DOHH2 (cell line): Measurements from ENCODE around the gene CAPZA1.

Experiments used
- H3F3A ChIP-seq: fragments of 200-600 bp; sonication (generic), shearing (Covaris generic); 2 replicates; pipeline ENCODE4 v1.6.0; 2016; ENCODE audit warnings: antibody characterized with exemption, mild to moderate bottlenecking; ENCODE audit not compliant: control insufficient read depth, insufficient read depth
- H3K27ac ChIP-seq: fragments of 200-600 bp; sonication (generic); 2 replicates; pipeline ENCODE4 v1.5.1; 2014; ENCODE audit warnings: low read depth, mild to moderate bottlenecking, low read length, moderate library complexity
- H3K27me3 ChIP-seq: fragments of 200-600 bp; sonication (generic); 2 replicates; pipeline ENCODE4 v1.6.1; 2014; ENCODE audit warnings: mild to moderate bottlenecking, low read length, mixed read lengths; ENCODE audit not compliant: control insufficient read depth
- H3K36me3 ChIP-seq: fragments of 200-600 bp; sonication (generic); 2 replicates; pipeline ENCODE4 v1.6.1; 2014; ENCODE audit warnings: mild to moderate bottlenecking, low read length, moderate library complexity, mixed read lengths; ENCODE audit not compliant: control insufficient read depth
- H3K4me1 ChIP-seq: fragments of 200-600 bp; sonication (generic); 2 replicates; pipeline ENCODE4 v1.6.1; 2014; ENCODE audit warnings: mild to moderate bottlenecking, low read length, mixed read lengths; ENCODE audit not compliant: control insufficient read depth
- H3K4me2 ChIP-seq: fragments of 200-600 bp; sonication (generic); 2 replicates; pipeline ENCODE4 v1.6.0; 2014; ENCODE audit warnings: mild to moderate bottlenecking, low read length, moderate library complexity
- H3K4me3 ChIP-seq: fragments of 200-600 bp; sonication (generic); 2 replicates; pipeline ENCODE4 v1.5.1; 2014; ENCODE audit warnings: mild to moderate bottlenecking, low read length, mixed read lengths
- H3K79me2 ChIP-seq: fragments of 200-600 bp; sonication (generic); 2 replicates; pipeline ENCODE4 v1.6.1; 2014; ENCODE audit warnings: mild to moderate bottlenecking, low read length, mixed read lengths; ENCODE audit not compliant: control insufficient read depth
- H3K9me2 ChIP-seq: fragments of 200-600 bp; sonication (generic); replicated peaks from 2 replicates; pipeline ENCODE4 v1.6.1; 2014; ENCODE audit warnings: mild to moderate bottlenecking, low read length, mixed read lengths; ENCODE audit not compliant: control insufficient read depth
- H3K9me3 ChIP-seq: fragments of 200-600 bp; sonication (generic); 2 replicates; pipeline ENCODE4 v1.6.1; 2014; ENCODE audit warnings: antibody characterized with exemption, low read length, mixed read lengths; ENCODE audit not compliant: control insufficient read depth, insufficient read depth
- H4K20me1 ChIP-seq: fragments of 200-600 bp; sonication (generic); 2 replicates; pipeline ENCODE4 v1.6.0; 2014; ENCODE audit warnings: low read depth, mild to moderate bottlenecking, antibody characterized with exemption, low read length, moderate library complexity; ENCODE audit not compliant: control insufficient read depth, insufficient read depth
- EZH2phosphoT487 ChIP-seq: fragments of 200-600 bp; sonication (generic); IDR thresholded peaks from 2 replicates; pipeline ENCODE4 v1.6.1; 2017; ENCODE audit warnings: borderline replicate concordance, mild to moderate bottlenecking, antibody characterized with exemption, low read length, moderate library complexity, mixed read lengths
- TF ChIP-seq, protein P1 (sequence below): fragments of 200-600 bp; sonication (generic); IDR thresholded peaks from one replicate; pipeline ENCODE4 v1.5.1; 2014; ENCODE audit warnings: antibody characterized with exemption, mild to moderate bottlenecking, low read depth, low read length; ENCODE audit not compliant: poor library complexity, severe bottlenecking

CAPZA1 gene

DNA sequence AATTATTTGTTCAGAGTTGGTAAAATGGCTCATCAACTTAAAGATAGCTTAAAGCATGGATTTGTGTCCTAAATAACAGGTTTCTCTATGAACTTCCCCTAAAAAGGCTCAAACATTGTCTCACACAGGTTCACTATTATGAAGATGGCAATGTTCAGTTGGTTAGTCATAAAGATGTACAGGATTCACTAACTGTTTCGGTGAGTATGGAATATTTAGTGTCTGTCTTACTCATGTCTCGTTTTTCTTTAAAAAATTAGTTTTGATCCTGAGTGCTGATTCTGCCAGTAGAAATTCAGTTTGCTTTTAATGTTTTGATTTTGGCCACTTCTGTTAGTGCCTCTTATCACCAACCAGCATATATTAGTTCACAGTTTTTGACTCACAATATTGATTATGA is 47.3 kb downstream of the CAPZA1 start:
- Histone ChIP-seq H3K4me3 (no peak overlapping the region), H3K9me2 (no peaks in the 10 kb centered on the region), H3F3A (peaks cover 18% of the 10 kb centered on the region), H3K9me3 (no peaks in the 10 kb centered on the region), H3K4me2 (no peak overlapping the region), H3K4me1 (peaks cover 11% of the 10 kb centered on the region; the same call in 1 of the 2 replicates), H3K36me3 (peaks cover 92% of the 10 kb centered on the region), H4K20me1 (no peaks in the 10 kb centered on the region), H3K27ac (no peak overlapping the region), H3K27me3 (no peaks in the 10 kb centered on the region), H3K79me2 (no peaks in the 10 kb centered on the region)
- no peak for TF ChIP-seq EZH2phosphoT487
- TF ChIP-seq, protein P1, sequence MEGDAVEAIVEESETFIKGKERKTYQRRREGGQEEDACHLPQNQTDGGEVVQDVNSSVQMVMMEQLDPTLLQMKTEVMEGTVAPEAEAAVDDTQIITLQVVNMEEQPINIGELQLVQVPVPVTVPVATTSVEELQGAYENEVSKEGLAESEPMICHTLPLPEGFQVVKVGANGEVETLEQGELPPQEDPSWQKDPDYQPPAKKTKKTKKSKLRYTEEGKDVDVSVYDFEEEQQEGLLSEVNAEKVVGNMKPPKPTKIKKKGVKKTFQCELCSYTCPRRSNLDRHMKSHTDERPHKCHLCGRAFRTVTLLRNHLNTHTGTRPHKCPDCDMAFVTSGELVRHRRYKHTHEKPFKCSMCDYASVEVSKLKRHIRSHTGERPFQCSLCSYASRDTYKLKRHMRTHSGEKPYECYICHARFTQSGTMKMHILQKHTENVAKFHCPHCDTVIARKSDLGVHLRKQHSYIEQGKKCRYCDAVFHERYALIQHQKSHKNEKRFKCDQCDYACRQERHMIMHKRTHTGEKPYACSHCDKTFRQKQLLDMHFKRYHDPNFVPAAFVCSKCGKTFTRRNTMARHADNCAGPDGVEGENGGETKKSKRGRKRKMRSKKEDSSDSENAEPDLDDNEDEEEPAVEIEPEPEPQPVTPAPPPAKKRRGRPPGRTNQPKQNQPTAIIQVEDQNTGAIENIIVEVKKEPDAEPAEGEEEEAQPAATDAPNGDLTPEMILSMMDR, result no peak

DNA sequence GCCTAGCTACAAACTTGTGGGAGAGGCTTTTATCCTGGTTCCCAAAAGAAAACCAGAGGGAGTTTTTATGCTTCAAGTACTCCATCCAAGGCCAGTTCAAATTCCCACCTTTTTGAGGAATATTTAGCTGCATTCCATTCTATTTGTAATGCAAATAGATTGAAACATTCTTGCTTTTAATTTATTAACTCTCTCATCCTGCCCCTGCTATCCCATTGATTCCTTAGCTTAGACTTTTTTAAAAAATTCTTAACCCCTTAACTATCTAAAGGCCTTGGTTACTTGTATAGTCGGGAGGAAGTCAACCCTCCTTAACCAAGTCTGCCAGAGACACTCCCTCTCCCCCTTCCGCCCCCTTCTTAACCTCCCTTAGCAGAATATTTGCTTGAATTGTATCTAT is 52.4 kb downstream of the CAPZA1 start:
- H3K4me3 ChIP-seq, result no peak overlapping the region
- no peak overlapping the region for H3K4me2 ChIP-seq
- TF ChIP-seq EZH2phosphoT487, result no peak
- TF ChIP-seq, protein P1, result no peak
- no peaks in the 10 kb centered on the region for H3K79me2 ChIP-seq
- H3K27ac ChIP-seq, result no peak overlapping the region
- peaks cover 36% of the 10 kb centered on the region for H3F3A ChIP-seq
- no peaks in the 10 kb centered on the region for H3K9me2 ChIP-seq
- H3K9me3 ChIP-seq, result no peaks in the 10 kb centered on the region
- H3K36me3 ChIP-seq, result peaks cover 54% of the 10 kb centered on the region
- H4K20me1 ChIP-seq, result peaks cover 4% of the 10 kb centered on the region; the same call in 1 of the 2 replicates
- peaks cover 50% of the 10 kb centered on the region for H3K4me1 ChIP-seq
- peaks cover 11% of the 10 kb centered on the region for H3K27me3 ChIP-seq

DNA sequence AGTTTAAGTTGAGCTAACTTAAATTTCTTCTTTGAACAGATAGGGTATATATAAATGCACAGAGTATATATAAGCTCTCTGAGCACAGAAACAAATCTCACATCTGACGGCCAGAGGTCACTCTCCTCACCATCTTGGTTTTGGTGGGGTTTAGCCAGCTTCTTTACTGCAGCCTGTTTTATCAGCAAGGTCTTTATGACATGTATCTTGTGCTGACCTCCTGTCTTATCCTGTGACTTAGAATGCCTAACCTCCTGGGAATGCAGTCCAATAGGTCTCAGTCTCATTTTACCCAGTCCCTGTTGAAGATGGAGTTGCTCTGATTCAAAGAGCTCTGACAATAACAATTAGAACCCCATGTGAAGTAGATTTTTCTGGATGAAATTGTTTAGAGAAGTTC is 53.2 kb downstream of the CAPZA1 start:
- Histone ChIP-seq H3K27ac (no peak overlapping the region), H3K36me3 (peaks cover 46% of the 10 kb centered on the region), H4K20me1 (peaks cover 4% of the 10 kb centered on the region; the same call in 1 of the 2 replicates)

More for the DNA sequence above, 53.2 kb downstream of the CAPZA1 start:
- H3K79me2 ChIP-seq, result no peaks in the 10 kb centered on the region
- H3K4me2 ChIP-seq, result no peak overlapping the region
- peaks cover 50% of the 10 kb centered on the region for H3K4me1 ChIP-seq
- peaks cover 36% of the 10 kb centered on the region for H3F3A ChIP-seq
- TF ChIP-seq, protein P1, result no peak
- no peak for TF ChIP-seq EZH2phosphoT487
- no peak overlapping the region for H3K4me3 ChIP-seq
- H3K27me3 ChIP-seq, result peaks cover 11% of the 10 kb centered on the region
- no peaks in the 10 kb centered on the region for H3K9me2 ChIP-seq
- H3K9me3 ChIP-seq, result no peaks in the 10 kb centered on the region
